Dendritic cell treated with granulocyte-macrophage colony-stimulating factor and Interleukin-4, amounts not matched to agents 40 ng/mL and 50 ng/mL, for 4 days (primary cell): ENCODE measurements around the gene SHROOM4.

Experiments
- H3K27ac Mint-ChIP-seq: one replicate; pipeline ENCODE4 v1.8.0; 2022; ENCODE audit warnings: mild to moderate bottlenecking, mixed read lengths
- H3K27me3 Mint-ChIP-seq: one replicate; pipeline ENCODE4 v1.8.0; 2022; ENCODE audit warnings: mild to moderate bottlenecking, mixed read lengths
- H3K36me3 Mint-ChIP-seq: one replicate; pipeline ENCODE4 v1.8.0; 2022; ENCODE audit warnings: low read depth, mixed read lengths
- H3K4me1 Mint-ChIP-seq: one replicate; pipeline ENCODE4 v1.8.0; 2022; ENCODE audit warnings: low read depth, mixed read lengths
- H3K4me3 Mint-ChIP-seq: one replicate; pipeline ENCODE4 v1.8.0; 2022; ENCODE audit warnings: mild to moderate bottlenecking, moderate library complexity, mixed read lengths
- H3K9me3 Mint-ChIP-seq: one replicate; pipeline ENCODE4 v1.8.0; 2022; ENCODE audit warnings: mixed read lengths
- intact Hi-C: fragments of 100-400 bp; cut with micrococcal nuclease; formaldehyde crosslinking; loops from one replicate; pipeline ENCODE4 v1.15.0; 2022

The SHROOM4 gene

DNA sequence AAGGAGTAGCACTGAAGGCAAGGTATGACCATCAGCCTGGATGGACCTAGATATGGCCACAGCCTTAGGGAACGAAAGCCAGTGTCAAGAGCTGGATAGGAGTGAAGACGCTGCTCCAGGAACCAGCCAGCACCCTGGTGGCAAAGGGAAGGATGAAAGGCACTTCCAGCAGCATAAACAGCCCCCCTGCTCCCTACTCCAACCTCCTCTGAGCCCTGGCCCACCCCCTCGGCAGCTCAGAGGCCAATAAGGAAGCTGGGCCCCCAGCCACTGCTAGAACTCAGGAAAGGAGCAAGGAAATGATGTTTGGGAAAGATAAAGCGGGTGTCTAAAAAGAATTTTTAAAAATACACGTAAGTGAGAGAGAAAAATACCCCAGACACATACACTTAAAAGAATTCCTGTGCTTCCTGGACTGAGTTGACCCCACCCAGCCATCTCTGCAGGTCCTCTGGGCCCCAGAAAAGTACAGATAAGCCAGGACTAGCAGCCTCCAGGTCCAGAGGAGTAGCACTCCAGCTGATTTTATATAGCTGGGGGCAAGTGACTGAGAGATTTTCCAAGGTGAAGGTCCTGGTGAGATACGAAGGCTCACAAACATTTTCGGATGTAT is 170.4 kb downstream of the SHROOM4 start:
- Mint-ChIP-seq H3K9me3 (no peaks in the 10 kb centered on the region), H3K4me3 (no peak overlapping the region), H3K27ac (no peak overlapping the region), H3K27me3 (no peaks in the 10 kb centered on the region), H3K4me1 (no peaks in the 10 kb centered on the region), H3K36me3 (no peaks in the 10 kb centered on the region)
- intact Hi-C loops: no loop called here

- H3K27me3 Mint-ChIP-seq: no peaks in the 10 kb centered on the region
- peaks cover 8% of the 10 kb centered on the region for H3K4me1 Mint-ChIP-seq
- intact Hi-C loops: no loop called here
- H3K36me3 Mint-ChIP-seq: no peaks in the 10 kb centered on the region
- no peak overlapping the region for H3K27ac Mint-ChIP-seq
- peaks cover 7% of the 10 kb centered on the region for H3K9me3 Mint-ChIP-seq
- no peak overlapping the region for H3K4me3 Mint-ChIP-seq
Measured at GRCh38 chrX:50638123-50638522, 175.9 kb downstream of the SHROOM4 start.

GRCh38 chrX:50635817-50636365 is 178.1 kb downstream of the SHROOM4 start:
- intact Hi-C loops: no loop called here
- Mint-ChIP-seq H3K9me3 (peaks cover 7% of the 10 kb centered on the region), H3K4me3 (no peak overlapping the region), H3K4me1 (peaks cover 8% of the 10 kb centered on the region), H3K27me3 (no peaks in the 10 kb centered on the region), H3K27ac (no peak overlapping the region), H3K36me3 (no peaks in the 10 kb centered on the region)

- H3K9me3 Mint-ChIP-seq: peaks cover 7% of the 10 kb centered on the region
- peaks cover 8% of the 10 kb centered on the region for H3K4me1 Mint-ChIP-seq
- H3K4me3 Mint-ChIP-seq: no peak overlapping the region
- H3K36me3 Mint-ChIP-seq: no peaks in the 10 kb centered on the region
- H3K27ac Mint-ChIP-seq: no peak overlapping the region
- H3K27me3 Mint-ChIP-seq: no peaks in the 10 kb centered on the region
- intact Hi-C loops: no loop called here
Measured at GRCh38 chrX:50635162-50635561, 178.8 kb downstream of the SHROOM4 start.

DNA sequence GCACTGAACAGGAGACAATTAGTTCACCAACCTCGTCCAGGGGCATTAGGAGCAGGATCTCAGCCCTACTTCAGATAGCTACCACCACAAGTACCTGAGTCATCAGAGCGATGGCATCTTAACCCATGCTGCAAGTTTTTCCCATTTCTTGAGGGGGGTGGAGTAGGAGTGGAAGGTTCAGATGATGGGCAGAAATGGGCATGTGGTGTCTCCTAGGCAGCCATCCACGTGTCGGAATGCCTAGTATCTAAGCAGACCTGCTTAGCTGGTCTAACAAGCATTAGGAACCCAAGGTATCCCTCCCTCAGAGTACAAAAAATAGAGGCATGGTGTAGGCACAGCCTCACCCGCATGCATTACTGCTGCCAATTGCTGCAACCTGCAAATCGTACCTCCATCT is 184.2 kb downstream of the SHROOM4 start:
- H3K27ac Mint-ChIP-seq: no peak overlapping the region
- H3K9me3 Mint-ChIP-seq: no peaks in the 10 kb centered on the region
- H3K4me1 Mint-ChIP-seq: no peaks in the 10 kb centered on the region
- H3K4me3 Mint-ChIP-seq: no peak overlapping the region
- H3K36me3 Mint-ChIP-seq: no peaks in the 10 kb centered on the region
- no peaks in the 10 kb centered on the region for H3K27me3 Mint-ChIP-seq
- intact Hi-C loops: no loop called here

GRCh38 chrX:50627696-50628095 is 186.3 kb downstream of the SHROOM4 start:
- no peaks in the 10 kb centered on the region for H3K27me3 Mint-ChIP-seq
- H3K4me1 Mint-ChIP-seq: no peaks in the 10 kb centered on the region
- H3K9me3 Mint-ChIP-seq: no peaks in the 10 kb centered on the region
- H3K36me3 Mint-ChIP-seq: no peaks in the 10 kb centered on the region
- H3K27ac Mint-ChIP-seq: no peak overlapping the region
- intact Hi-C loops: no loop called here
- H3K4me3 Mint-ChIP-seq: no peak overlapping the region

GRCh38 chrX:50626432-50626831 is 187.6 kb downstream of the SHROOM4 start:
- Mint-ChIP-seq H3K27ac (no peak overlapping the region), H3K4me1 (no peaks in the 10 kb centered on the region), H3K9me3 (no peaks in the 10 kb centered on the region), H3K4me3 (no peak overlapping the region), H3K27me3 (no peaks in the 10 kb centered on the region), H3K36me3 (no peaks in the 10 kb centered on the region)
- intact Hi-C loops: no loop called here

DNA sequence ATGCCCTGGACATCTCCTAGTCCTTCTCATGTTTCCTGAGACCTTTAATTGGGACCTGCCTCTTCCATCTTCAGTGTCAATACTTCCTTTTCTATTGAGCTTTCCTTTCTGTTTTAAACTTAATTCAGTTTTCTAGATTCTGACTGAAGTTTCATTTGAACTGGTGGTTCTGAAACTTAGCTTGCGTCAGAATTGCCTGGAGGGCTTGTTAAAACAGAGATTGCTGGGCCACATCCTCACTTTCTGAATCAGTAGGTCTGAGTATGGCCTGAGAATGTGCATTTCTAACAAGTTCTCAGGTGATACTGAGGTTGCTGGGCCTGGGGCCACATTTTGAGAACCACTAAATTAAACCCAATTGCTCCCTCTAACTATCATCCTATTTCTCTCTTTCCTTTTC is 191.2 kb downstream of the SHROOM4 start:
- intact Hi-C loops: no loop called here
- H3K27ac Mint-ChIP-seq: no peak overlapping the region
- H3K9me3 Mint-ChIP-seq: peaks cover 9% of the 10 kb centered on the region
- H3K4me1 Mint-ChIP-seq: no peaks in the 10 kb centered on the region
- no peaks in the 10 kb centered on the region for H3K36me3 Mint-ChIP-seq
- H3K4me3 Mint-ChIP-seq: no peak overlapping the region
- H3K27me3 Mint-ChIP-seq: no peaks in the 10 kb centered on the region

GRCh38 chrX:50618788-50619558 is 195.0 kb downstream of the SHROOM4 start:
- no peaks in the 10 kb centered on the region for H3K4me1 Mint-ChIP-seq
- intact Hi-C loops: no loop called here
- H3K27ac Mint-ChIP-seq: no peak overlapping the region
- no peak overlapping the region for H3K4me3 Mint-ChIP-seq
- peaks cover 9% of the 10 kb centered on the region for H3K9me3 Mint-ChIP-seq
- no peaks in the 10 kb centered on the region for H3K27me3 Mint-ChIP-seq
- no peaks in the 10 kb centered on the region for H3K36me3 Mint-ChIP-seq

GRCh38 chrX:50617183-50617582 is 196.8 kb downstream of the SHROOM4 start:
- H3K9me3 Mint-ChIP-seq: peaks cover 9% of the 10 kb centered on the region
- no peaks in the 10 kb centered on the region for H3K4me1 Mint-ChIP-seq
- no peaks in the 10 kb centered on the region for H3K27me3 Mint-ChIP-seq
- no peak overlapping the region for H3K4me3 Mint-ChIP-seq
- no peaks in the 10 kb centered on the region for H3K36me3 Mint-ChIP-seq
- no peak overlapping the region for H3K27ac Mint-ChIP-seq
- intact Hi-C loops: no loop called here

DNA sequence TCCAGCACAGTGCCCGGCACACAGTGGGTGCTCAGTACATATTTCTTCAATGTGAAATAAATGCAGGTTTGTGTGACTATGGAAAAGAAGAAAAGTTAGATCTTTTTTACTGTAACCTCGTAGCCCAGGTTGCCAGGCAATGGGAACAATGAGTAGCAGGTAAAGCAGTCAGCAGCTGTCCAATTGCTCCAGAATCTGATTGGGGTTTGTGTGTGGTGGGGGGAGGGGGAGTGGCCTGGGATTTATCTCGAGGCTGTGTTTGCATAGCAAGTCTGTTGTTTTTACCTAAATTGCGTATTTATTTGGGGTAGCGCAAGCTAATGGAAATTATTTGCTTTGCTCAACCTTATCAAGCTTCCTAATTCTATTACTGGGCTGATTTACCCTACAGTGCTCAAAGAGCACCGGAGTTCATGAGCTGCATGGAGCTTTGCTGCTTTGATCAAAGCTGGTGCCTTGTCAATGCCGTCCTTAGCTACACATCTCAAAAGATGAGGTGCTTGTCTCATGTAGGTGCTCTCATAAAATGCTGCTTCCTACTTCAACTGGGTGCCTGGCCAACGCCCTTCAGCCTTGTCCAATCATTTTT is 198.3 kb downstream of the SHROOM4 start:
- Mint-ChIP-seq H3K4me1 (no peaks in the 10 kb centered on the region), H3K4me3 (no peak overlapping the region), H3K27ac (no peak overlapping the region), H3K36me3 (no peaks in the 10 kb centered on the region), H3K27me3 (no peaks in the 10 kb centered on the region), H3K9me3 (peaks cover 9% of the 10 kb centered on the region)
- intact Hi-C loops: no loop called here

- no peaks in the 10 kb centered on the region for H3K27me3 Mint-ChIP-seq
- no peak overlapping the region for H3K27ac Mint-ChIP-seq
- H3K9me3 Mint-ChIP-seq: peaks cover 9% of the 10 kb centered on the region
- intact Hi-C loops: no loop called here
- no peak overlapping the region for H3K4me3 Mint-ChIP-seq
- no peaks in the 10 kb centered on the region for H3K4me1 Mint-ChIP-seq
- H3K36me3 Mint-ChIP-seq: no peaks in the 10 kb centered on the region
Measured at GRCh38 chrX:50614460-50614859, 199.5 kb downstream of the SHROOM4 start.

DNA sequence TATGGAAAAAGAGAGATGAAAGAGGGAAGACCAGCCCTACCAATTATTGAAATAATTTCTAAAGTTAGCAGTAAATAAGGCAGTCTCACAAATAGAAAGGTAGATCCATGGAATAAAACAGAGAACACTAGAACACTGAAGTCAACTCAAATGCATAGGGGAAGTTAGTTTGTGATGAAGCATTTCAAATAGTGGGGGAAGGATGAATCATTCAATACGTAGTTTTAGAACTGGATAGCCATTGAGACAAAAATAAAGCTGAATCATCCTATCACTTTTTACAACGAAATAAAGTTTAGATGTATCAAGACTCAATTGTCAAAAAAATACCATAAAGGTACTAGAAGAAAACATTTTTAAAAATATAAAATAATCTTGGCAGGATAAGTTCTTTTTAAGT is 200.1 kb downstream of the SHROOM4 start:
- intact Hi-C loops: no loop called here
- H3K4me1 Mint-ChIP-seq: no peaks in the 10 kb centered on the region

GRCh38 chrX:50609796-50610195 is 204.2 kb downstream of the SHROOM4 start:
- H3K27ac Mint-ChIP-seq: no peak overlapping the region
- H3K4me1 Mint-ChIP-seq: no peaks in the 10 kb centered on the region
- H3K4me3 Mint-ChIP-seq: no peak overlapping the region
- intact Hi-C loops: no loop called here
- no peaks in the 10 kb centered on the region for H3K9me3 Mint-ChIP-seq
- no peaks in the 10 kb centered on the region for H3K27me3 Mint-ChIP-seq
- no peaks in the 10 kb centered on the region for H3K36me3 Mint-ChIP-seq

More for the DNA sequence above, 200.1 kb downstream of the SHROOM4 start:
- peaks cover 9% of the 10 kb centered on the region for H3K9me3 Mint-ChIP-seq
- H3K27ac Mint-ChIP-seq: no peak overlapping the region
- H3K4me3 Mint-ChIP-seq: no peak overlapping the region
- H3K36me3 Mint-ChIP-seq: no peaks in the 10 kb centered on the region
- H3K27me3 Mint-ChIP-seq: no peaks in the 10 kb centered on the region
